ENCODE data around the gene COL28A1.

Gene COL28A1

GRCh38 chr7:7535691-7536090 is at the start of gene COL28A1:
TSS of gene COL28A1 (minus strand) at chr7:7535873. CDS start at chr7:7532875, 2,998 bp downstream.
- no peak for DNase-seq (ENCODE audit: low spot score)

- DNase-seq (ENCODE audit: low spot score): no peak
Measured at GRCh38 chr7:7584653-7585052, 49.0 kb upstream of the COL28A1 start.

- DNase-seq (ENCODE audit: low spot score): no peak
Measured at GRCh38 chr7:7583731-7584130, 48.1 kb upstream of the COL28A1 start.

GRCh38 chr7:7582596-7582995 is 46.9 kb upstream of the COL28A1 start:
- DNase-seq (ENCODE audit: low spot score): no peak

DNA sequence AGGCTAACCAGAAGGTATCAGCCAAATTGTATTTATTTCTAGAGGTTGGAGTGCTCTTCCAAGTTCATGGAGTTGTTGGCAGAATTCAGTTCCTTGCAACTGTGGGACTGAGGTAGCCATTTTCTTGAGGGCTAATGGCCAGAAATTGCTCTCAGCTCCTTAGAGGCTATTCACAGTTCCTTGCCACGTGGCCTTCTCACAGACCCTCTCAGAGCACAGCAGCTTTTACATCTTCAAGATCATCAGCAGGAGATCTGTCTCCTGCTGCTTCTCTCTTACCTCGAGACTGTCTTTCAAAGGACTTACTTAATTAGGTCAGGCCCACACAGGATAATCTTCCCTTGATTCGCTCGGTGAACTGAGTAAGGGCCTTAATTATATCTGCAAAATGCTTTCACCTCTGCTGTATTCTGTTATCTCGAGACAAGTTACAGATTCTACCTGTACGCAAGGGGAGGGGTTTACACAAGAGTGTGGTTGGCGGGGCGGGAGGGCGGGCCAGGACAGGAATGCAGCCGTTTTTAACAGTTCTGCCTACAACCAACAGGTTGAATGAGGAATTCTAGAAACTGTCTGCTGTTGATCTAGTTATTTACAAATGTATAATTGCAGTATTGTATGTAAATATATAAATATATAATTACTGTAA is 46.0 kb upstream of the COL28A1 start:
- DNase-seq (ENCODE audit: low spot score): no peak

DNA sequence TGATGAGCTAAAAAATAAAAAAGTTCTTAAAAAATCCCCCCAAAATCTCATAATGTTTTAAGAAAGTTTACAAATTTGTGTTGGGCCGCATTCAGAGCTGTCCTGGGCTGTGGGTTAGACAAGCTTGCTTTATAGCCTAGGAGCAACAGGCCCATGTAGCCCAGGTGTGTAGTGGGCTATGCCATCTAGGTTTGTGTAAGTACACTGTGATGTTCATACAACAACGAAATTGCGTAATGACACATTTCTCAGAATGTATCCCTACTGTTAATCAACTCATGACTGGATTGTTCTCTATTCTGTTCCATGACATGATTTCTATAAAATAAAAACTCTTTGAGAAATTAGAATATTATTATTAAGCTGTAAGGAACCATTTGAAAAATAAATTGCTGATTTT is 44.0 kb upstream of the COL28A1 start:
- DNase-seq (ENCODE audit: low spot score): no peak

GRCh38 chr7:7577888-7578287 is 42.2 kb upstream of the COL28A1 start:
- DNase-seq (ENCODE audit: low spot score): no peak

DNA sequence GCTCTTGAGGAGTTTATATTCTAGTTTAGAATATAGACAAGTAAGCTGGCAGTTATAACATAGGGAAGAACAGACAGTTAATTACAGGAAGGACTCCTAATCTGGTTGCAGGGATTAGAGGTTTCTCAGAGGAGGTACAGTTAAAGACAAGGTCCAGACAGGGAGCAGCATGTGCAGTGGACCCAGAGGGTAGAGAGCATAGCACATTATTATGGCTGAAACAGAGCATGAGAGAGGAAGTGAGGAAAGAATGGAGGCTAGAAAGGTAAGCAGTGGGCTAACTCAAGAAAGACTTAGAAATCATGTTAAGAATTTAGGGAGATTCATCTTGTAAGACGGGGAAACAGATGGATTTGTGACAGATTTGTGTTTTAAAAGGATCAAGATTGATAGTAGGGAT is 40.7 kb upstream of the COL28A1 start:
- DNase-seq (ENCODE audit: low spot score): no peak

GRCh38 chr7:7573701-7574100 is 38.0 kb upstream of the COL28A1 start:
- DNase-seq (ENCODE audit: low spot score): no peak

- DNase-seq (ENCODE audit: low spot score): no peak
Measured at GRCh38 chr7:7570584-7570983, 34.9 kb upstream of the COL28A1 start.

- no peak for DNase-seq (ENCODE audit: low spot score)
Measured at GRCh38 chr7:7569615-7570014, 33.9 kb upstream of the COL28A1 start.

DNA sequence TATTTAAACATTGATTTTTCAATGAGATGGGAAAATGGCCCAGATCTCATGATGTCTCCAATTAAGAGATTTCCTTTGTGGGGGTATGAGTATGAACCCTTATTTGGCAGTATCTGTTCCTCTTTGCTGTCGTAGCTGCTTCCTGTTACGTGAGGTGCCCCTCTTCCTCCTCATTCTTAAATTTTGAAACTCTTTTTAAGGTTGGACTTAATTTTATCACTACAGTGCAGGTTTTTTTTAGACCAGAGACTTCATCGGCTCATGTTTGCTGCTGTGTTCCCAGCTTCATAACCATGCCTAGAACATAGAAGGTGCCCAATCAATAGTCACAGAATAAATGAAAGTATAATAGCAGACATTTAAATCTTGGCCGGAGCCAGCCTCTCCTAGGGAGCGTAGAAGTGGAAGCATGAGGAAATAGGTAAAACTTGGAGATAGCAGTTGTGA is 33.4 kb upstream of the COL28A1 start:
- DNase-seq (ENCODE audit: low spot score): no peak

- no peak for DNase-seq (ENCODE audit: low spot score)
Measured at GRCh38 chr7:7568553-7568952, 32.9 kb upstream of the COL28A1 start.

GRCh38 chr7:7567898-7568531 is 32.3 kb upstream of the COL28A1 start:
- no peak for DNase-seq (ENCODE audit: low spot score)

GRCh38 chr7:7566651-7567611 is 31.3 kb upstream of the COL28A1 start, which contains the start of gene MIOS:
TSS of gene MIOS (plus strand) at chr7:7566884. CDS start at chr7:7572476, 5,592 bp downstream.
- peak; percentile 92 for DNase-seq (ENCODE audit: low spot score)

- peak; percentile 38 for DNase-seq (ENCODE audit: low spot score)
Measured at GRCh38 chr7:7565746-7566650, 30.3 kb upstream of the COL28A1 start.

GRCh38 chr7:7565018-7565680 is 29.5 kb upstream of the COL28A1 start:
- DNase-seq (ENCODE audit: low spot score): no peak

DNA sequence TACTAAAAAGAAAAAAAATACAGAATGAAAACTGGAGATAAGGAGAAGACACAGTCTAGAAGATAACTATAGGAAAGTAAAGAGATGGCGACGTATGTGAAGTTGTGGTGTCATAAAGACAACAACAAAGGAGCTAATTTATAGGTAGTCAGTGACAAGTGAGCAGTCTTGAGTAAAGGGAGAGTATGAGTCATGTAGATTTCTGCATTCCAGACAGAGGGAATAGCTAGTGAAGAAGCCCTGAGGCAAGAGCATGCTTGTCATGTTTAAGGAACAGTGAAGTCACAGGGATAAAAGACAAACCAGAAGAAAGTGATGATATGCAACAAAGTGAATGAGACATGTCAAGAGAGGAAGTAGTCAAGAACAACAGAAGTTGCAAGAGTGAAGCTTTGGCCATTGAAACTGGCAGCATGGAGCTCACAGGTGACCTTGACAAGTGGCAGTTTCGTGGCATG is 28.7 kb upstream of the COL28A1 start:
- peak; percentile 90 for DNase-seq (ENCODE audit: low spot score)

GRCh38 chr7:7563813-7564212 is 28.1 kb upstream of the COL28A1 start:
- no peak for DNase-seq (ENCODE audit: low spot score)

DNA sequence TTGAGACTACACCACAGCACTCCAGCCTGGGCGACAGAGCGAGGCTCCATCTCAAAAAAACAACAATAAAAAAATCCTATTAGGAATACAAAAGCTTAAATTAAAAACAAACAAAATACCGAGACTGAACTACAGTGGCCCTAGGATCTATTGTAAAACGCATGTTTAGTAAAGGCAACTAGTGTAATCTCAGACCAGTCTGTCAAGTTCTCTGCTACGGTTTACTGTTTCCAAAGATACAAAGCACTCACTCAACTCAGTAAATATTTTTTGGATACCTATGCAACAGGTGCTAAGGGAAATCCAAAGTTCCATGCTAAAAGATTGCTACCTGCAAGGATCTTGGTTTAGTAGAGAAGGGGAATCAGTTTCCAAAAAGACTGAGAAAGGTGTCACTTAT is 27.6 kb upstream of the COL28A1 start:
- no peak for DNase-seq (ENCODE audit: low spot score)

- DNase-seq (ENCODE audit: low spot score): no peak
Measured at GRCh38 chr7:7562736-7563135, 27.1 kb upstream of the COL28A1 start.
